GM20431 (cell line): ENCODE data around the gene SLC6A9.

Experiments used
- in situ Hi-C: fragments of 300-500 bp; cut with MseI, MboI; formaldehyde crosslinking; loops from one replicate; pipeline ENCODE4 v1.15.0; 2020; ENCODE audit warnings: low sequenced_read_pairs; ENCODE audit not compliant: unreplicated experiment

SLC6A9 gene

DNA sequence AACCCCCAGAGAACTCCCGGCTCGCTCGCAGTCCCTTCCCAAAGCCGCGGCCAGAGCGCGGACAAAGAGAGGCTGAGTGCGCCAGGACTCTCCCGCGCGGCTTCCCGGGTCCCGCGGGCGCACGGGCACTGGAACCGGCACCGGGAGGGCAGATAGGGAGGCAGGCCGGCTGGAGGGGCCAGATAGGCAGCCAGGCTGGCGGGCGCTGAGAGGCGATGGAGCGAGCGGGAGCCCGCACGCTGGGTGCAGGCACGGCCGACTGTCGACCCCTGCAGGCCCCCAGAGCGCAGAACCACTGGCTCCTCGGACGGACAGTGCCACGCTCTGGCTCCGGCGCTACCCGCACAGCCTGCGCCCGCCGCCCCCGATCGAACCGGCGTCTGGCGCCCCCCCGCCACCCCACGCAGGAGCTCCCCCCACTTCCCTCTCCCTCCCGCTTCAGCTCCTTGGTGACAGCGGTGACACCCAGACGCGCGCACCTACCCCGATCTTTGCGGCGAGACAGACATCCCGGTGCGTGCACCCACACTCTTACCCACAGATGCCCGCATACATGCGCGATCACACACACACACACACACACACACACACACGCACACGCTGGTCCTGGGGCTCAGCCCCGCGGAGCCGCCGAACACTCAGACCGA, 534 bp downstream of the SLC6A9 start:
- in situ Hi-C loops: no loop called here

GRCh38 chr1:44029911-44030604, 1.2 kb downstream of the SLC6A9 start:
- in situ Hi-C loops: no loop called here

DNA sequence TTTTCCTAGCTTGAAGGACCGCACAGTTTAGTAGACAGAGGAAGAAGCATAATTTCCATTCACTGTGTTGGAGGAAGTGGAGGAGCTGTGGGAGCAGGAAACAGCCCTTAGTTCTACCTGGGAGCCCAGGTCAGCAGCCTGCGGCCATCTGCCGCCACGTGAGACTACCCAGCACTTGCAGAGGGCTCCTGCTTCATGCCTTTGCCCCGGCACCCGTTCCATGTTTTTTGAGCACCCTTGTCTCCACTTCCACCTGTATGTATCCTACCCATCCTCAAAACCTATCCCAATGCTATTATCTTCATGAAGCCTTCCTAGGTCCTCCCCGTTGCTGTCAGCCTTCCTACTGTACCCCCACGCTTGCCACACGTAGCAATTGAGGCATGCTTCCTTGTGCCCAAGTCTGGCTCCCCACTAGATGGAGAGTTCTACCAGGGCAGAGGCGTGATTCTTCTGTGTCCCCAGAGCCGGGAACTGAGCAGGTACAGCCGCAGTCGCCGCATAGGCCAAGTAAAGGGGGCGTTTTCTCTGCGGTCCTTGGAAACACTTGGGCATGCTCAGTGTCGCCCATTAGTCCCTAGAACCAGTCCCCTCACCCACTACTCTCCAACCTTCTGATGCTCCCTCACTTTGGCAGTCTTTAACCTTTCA, 1.9 kb downstream of the SLC6A9 start:
- in situ Hi-C loops: no loop called here

DNA sequence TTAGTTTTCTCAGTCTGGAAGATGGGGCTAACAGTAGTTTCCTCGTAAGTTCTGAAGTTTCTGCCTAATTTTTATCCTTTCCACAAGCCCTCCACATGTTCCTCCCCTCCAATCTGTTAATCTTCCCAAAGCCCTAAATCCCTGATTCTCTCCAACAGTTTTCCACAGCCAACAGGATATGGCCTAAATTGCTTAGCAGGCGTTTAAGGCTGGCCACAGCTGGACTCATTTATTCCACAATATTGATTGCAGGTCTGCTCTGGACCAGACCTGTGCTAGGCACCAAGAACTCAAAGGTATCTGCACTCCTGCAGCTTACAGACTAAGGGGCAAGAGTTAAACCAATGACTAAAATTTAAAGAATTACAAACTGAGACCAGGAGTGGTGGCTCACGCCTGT, 3.9 kb downstream of the SLC6A9 start:
- in situ Hi-C loops: no loop called here

- in situ Hi-C loops: no loop called here
These were observed 5.4 kb downstream of the SLC6A9 start for GRCh38 chr1:44025816-44026215.

- in situ Hi-C loops: no loop called here
These were observed 6.2 kb downstream of the SLC6A9 start for GRCh38 chr1:44024903-44025525.

GRCh38 chr1:44024031-44024902, 7.0 kb downstream of the SLC6A9 start:
- in situ Hi-C loops: no loop called here

GRCh38 chr1:44021581-44022321, 9.5 kb downstream of the SLC6A9 start:
- in situ Hi-C loops: no loop called here

GRCh38 chr1:44021156-44021555, 10.1 kb downstream of the SLC6A9 start:
- in situ Hi-C loops: no loop called here

GRCh38 chr1:44020464-44020863, 10.8 kb downstream of the SLC6A9 start:
- in situ Hi-C loops: no loop called here

DNA sequence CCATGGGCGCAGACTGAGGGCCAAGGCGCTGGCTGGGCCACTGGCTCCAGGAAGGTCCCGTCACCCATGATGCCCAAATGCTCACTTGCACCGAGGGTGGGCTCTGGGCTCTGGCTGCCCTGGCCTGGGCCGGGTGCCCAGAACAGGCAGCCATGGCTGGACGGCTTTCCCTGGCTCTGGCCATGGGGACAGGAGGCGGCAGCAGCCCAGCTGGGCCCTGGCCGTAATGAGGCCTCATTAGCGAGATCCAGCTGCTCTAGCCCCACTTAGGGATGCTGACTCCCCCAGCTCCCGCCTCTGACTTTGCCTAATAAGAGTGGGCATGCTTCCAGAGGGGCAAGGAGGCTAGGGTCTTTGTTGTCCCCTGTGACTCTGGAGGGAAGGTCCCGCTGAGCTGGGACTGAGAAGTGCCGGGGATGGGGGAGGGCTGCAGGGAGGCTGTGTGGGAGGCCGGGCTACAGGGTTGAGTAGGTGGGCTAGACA, 11.8 kb downstream of the SLC6A9 start:
- in situ Hi-C loops: no loop called here

- in situ Hi-C loops: no loop called here
These were observed 14.3 kb downstream of the SLC6A9 start for GRCh38 chr1:44016890-44017400.

DNA sequence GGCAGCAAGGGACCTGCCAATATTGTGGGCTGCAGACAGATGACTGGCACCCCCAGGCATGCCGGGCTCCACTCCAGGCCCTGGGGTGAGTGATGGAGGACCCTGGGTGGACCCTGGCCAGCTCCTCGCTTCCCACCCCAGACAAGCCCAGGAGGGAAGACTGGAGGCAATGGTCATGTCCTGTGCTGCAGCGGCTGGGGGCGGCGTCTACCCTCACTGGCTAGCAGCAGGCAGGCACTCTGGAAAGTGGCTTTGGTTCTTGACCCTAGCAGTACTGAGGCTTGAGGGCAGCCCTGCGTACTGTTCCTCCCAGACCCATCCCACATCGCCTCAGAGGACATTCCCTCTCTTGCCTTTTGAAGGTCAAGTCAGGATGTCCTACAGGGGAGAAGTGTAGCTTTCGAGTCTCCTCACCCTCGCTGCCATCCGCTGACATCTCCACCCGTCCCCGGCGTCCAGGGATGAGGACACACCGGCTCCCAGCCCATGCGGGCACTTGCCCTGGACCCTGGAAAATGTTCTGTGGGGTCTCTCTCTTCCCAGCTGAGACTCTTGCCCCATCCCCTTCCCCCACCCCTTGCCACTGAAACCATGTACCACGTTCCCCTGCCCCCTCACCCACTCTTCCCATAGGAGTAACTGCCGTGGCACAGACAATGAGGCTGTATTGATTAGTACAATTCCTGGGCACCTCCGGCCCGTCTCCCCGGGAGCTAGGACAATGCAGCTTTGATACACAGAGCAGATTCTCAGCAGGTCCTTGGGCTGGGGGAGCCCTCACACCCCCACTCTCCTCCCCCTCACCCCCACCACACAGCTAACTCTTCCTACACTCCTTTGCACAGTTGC, 15.0 kb downstream of the SLC6A9 start:
- in situ Hi-C loops: no loop called here

DNA sequence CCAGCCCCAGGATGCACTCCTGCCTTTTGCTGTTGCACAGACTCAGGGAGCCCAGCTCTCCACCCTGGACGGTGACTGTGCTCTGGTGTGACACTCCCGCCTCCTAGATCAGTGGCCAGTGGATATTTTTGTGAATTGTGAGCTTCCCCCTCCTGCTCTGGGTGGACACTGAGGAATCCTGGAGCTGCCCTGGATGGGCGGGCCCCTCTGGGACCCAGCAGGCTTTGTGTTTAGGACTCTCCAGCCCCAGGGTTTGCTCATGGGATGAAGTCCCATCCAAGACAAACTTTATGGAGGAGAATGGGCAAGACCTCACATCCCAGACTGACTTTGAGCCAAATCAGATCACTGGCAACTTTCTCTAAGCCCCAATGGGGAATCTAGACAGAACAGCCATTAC, 16.1 kb downstream of the SLC6A9 start:
- in situ Hi-C loops: no loop called here

DNA sequence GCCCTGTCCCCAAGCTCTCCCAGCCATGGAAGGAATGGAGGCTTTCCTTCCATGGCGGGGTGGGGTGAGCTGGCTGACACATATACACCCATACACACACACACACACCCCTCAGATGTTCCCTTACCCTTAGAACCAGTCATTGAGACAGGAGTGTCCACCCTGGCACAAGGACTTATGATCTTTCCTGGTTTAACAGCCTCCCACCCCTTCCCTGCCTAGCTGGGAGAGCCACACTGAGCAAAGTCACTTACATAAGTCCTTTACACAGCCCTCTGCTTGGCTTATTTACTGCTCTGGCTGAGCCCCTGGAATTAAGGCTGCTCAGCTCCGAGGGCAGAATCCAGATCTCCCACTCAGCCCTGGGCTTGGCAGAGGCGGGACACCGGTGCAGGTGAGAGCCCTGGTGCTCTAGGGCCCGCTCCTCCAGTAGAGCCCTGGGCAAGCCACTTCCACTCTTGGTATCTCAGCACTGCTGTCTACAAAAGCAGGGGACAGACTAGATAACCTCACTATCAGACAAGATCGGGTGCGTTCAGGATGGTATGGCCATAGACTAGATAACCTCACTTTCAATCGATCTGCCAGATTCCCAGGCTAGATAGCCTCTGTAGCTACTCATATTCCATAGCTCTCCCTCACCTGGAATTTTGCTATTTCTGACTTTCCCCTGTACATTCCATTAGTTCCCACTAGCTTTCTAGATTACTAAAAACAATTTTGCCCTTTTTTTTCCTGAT, 16.7 kb downstream of the SLC6A9 start:
- in situ Hi-C loops: no loop called here

GRCh38 chr1:44013949-44014348, 17.3 kb downstream of the SLC6A9 start:
- in situ Hi-C loops: no loop called here

DNA sequence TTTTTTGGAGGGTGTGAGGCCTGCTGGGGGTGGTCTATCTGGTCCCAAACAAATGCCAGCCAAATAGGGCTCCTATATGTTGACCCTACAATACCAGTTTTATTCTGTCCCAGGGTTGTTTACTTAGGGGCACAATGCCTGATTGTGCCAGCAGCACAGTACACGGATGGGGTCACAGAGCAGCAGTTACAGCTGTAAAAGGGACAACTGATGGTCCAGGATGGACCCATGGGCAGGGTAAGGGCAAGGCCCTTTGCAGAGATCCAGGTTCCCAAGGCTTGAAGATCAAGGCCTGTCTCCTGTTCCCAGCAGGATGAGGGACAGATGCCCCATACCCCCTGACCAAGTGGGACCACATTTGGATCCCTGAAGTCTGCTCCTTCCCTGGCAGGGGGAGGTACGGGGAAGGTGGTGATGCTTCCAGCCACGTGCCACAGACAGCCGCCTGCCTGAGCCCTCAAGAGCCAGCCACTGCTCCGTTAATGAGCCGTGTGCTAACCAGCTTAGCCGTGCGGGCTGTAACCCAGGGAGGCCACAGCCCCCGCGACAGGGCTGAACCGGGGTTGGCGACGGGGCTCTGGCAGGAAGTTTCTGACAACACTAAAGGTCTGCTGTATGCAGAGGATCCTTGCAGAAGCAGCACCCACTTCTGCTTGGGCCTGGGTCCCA, 18.2 kb downstream of the SLC6A9 start:
- in situ Hi-C loops: no loop called here
